NCI-H446 treated with DMSO at 0.1 percent for 48 hours (cell line): ENCODE measurements around the gene TNN.

Source experiments
- DNase-seq: peaks from one replicate; lab custom pipeline; 2025; lab: John Stamatoyannopoulos, UW

Gene TNN

DNA sequence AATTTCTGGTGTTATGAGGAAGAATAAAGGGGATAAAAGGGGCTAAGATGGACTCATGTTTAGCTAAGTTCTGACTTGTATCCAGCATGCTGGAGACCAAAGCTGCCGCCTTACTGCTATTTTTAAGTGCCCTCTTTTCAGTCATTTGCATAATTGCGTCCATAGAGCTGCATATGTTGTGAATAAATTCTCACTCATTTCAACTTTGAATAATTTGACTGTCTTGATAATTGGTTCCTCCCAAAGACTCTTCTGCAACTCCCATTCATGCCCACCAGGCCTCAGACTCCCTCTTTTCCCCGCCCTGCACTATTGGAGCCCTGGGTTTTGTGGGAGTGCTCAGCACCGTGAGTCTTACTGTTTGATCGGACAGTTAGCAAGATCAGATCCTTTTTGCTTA lies 79.9 kb downstream of the TNN start:
- no peak for DNase-seq

DNA sequence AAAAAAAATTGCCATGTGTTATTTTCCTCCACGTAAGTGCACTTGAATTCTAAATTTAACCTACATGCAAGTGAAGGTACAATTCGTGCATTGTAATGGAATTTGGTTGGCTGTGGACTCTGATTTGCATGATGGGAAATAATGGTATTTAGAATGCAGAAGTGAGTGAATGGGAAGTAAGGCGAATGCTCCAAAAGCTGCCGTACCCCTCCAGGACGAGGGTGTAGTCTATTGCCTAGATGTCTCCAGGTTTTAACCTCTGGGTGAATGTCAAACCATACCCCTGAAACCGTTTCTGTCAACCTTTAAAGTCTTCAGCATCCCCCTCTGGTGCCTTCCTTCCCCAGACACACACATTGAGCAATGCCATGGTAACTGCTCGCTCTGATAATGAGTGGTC lies 80.4 kb downstream of the TNN start:
- no peak for DNase-seq

DNA sequence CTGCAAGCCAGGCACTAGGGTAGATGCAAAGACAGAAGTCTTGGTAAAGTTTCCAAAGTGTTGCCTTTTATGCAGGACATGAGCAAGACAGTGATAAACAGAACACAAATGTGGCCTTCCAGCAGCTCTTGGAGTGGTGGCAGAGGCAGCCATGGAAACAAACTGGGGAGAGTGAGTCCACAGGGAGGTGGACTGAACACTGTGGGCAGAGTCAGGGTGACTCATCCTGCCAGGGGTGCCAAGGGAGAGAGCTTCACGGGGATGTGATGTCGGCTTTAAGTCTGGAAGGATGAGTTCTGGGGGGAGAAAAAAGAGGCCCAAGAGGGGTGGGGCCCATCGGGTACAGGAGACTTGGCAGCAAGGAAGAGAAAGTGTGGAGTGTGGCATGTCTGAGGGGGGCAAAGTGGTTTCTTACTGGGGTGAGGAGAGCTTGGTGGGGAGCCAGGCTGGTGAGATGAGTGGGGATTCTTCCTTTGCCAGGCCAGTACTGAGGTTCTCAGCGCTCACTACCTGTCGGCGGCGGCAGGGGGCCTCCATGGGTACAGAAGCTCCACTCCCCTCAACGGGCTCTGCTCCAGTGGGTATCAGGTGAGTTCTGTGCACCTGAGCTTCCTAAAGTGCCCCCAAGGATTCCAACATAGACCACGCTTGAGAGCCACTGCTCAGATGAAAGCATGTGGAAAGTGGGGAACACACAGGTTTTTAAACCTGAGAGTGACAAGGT lies 83.1 kb downstream of the TNN start:
- DNase-seq = no peak

DNA sequence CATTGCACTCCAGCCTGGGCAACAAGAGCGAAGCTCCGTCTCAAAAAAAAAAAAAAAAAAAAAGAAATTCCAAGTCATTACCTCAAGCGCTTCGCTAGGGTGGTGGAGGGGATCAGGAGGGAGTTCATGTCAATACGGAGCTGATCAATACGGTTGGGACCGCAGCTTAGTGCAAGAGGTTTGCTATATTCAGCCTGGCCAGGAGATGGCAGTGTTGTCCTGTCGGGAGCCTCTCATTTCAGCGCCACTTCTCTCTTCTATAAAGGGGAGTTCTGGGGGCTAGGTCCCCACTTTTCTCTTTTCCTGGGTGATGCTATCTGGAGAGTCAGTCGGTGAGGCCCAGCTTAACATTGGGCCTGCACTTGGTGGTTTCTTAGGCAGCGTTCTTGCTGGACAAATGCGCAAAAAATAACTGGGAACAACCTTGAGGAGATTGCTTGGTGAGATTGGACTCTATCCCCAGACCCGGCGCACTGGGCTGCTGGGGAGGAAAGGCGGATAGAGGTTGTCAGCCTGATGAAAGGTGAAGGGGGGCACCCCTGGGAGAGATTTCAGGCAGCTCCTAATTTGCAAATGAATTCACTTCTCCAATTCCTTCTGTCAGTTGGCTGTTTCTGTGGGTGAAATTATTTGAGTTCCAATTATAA lies 84.5 kb downstream of the TNN start:
- DNase-seq = peak; percentile 10

DNA sequence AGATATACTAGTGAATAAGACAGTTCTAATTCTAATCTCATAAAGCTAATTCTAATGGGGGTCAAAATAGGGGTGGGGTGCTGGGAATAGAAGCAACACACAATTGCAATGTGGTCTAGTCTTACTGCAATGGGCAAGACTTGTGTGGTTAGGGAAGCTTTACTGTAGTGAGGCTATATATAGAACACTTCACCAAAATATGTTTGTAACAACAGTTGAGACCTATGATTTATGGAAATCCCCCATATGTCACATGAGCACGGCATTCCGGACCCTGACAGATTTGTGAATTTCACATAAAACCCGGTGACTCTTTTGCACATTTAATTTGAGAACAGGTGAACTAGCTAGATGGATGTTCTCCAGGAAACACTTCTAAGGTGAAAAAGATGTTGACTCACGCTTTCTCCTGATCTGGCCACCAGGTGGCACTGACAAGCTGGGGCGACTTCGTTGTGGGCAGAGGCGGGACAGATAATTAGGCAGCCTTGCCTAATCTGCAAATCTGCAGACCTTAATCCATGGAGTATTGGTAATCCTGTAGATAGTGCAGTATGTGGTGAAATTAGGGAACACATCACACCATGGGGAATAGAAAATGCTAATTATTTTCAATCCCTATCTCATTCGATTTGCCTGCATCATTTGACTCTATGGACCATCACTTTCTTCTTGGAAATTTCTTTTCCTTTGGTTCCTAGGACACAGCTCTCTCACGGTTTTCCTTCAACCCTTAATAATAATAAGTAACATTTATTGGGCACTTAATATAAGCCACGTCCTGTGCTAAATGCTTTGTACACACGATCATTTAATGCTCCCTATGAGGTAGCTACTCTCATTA lies 87.2 kb downstream of the TNN start:
- peak; percentile 23 for DNase-seq

DNA sequence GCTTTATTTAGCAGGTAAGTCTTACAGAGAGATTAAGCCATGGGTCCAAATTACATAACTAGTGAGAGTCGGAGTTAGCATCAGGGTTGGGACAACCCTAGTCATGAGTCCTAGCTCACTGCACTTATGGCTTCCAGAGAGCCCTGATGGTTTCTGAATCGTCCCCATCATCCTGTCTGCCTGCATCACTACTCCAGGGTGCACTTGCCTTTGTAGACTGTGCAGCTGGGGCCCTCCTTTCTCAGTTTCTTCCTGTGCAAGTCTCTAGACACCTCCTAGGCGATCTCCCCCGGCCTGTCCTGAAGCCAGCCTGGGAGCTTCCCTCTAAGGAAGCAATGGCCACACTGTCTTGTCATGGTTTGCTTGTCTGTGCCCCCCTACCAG lies 87.8 kb downstream of the TNN start:
- DNase-seq = no peak

DNA sequence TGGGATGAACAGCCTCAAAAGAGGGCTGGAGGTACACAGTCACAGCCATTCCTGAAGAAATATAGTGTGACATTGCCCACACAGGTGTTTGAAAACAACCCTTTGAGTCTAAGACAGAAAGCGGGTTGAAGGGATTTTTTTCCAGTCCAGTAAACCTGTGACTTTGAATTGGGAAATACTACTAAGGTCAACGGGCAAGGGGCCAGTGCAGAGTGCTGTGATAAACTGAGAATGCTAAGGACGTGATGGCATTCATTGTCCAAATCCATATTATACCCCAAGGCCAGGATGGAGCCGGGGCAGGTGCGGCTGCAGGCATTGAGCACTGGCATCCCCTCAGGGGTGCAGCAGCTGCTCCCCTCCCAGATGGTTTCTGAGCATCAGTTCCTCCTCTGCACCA lies 88.3 kb downstream of the TNN start:
- DNase-seq = no peak

DNA sequence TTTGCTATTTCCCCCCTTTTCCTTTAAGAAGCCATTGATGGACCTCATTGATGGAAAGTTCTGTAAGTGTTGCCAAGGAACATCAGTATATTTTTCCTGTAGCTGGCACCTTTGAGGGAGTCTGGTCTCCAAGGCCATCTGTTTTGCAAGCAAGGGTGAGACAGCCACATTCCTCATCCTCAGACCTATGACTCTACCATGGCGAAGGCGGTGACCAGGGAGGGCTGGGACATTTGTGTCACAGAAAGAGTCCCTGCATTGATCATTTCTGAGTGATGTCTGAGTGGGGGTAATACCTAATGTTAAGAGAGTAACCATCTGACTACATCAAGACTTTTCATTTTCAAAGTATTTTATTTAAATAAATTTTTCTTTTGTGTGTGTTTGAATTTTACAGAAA lies 89.6 kb downstream of the TNN start:
- no peak for DNase-seq

DNA sequence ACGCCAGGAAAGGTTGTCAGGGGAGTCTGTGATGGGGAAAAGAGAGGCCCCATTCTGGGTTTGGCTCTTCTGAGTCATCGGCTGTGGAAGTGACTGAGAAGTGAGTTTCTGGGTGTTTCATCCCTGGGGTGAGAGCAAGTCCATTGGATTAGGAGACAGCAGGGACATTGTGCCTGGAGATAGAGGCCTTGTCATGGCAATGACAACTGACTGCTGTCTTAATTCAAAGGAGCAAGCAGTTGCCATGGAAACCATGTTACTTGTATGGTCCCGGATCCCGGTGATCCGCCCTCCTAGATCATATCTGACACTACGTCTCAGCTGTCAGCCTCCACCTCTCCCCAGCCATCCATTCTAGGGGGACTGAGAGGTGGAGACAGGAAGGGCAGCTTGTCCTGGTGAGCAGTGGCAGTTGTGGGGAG lies 90.5 kb downstream of the TNN start:
- DNase-seq = no peak

DNA sequence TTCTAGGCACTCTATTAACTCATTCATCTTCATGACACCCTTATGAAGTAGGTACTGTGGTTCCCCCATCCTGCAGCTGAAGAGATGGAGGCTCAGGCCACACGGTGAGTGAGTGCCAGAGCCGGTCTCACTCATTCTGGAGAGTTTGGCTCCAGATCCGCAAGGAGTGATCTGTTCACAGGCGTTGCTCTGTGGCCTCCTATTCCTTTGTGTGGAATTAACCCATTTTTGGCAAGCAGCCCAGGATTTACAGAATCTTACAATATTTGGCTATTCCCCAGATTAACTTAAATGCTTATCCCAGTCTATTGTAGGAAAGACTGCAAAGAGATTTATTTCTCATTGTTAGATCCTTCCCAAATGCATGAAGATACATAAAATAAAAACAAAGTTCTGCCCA lies 95.3 kb downstream of the TNN start:
- peak; percentile 87 for DNase-seq

DNA sequence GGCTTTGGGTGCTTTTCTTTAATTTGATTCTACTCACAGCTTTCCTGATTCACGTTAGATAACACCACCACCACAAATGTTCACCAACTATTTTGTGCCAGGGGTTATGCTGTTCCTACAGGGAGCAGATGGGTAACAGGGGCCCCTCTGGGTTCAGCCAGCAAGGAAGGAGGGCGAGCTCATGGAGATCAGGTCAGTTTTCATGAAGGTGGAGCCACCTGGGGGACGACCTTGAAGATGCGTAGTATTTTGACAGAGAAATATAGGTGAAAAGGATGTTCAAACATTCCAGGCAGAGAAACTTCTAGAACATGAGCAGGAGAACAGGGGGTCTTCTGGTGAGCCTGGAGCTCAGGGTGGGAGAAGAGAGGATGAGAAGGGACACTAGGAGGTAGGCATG lies 96.1 kb downstream of the TNN start:
- no peak for DNase-seq

DNA sequence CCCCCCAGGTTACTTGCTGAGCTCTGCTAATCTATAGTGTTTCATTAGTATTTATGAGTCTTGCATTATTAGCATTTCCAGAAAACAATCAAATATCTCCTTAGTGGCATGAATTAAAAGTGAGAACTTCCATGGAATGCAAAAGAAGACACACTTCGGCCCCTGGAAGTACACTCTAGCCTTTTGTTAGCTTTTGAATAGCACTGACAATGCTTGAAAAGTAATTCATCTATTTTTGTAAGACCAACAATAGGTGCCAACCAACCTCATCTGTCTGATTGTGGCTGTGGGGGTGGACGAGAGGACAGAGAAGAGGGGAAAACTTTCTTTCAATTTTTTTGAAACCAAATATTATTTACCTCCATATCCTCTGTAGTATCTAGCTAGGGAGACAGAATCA lies 97.1 kb downstream of the TNN start:
- DNase-seq = no peak

DNA sequence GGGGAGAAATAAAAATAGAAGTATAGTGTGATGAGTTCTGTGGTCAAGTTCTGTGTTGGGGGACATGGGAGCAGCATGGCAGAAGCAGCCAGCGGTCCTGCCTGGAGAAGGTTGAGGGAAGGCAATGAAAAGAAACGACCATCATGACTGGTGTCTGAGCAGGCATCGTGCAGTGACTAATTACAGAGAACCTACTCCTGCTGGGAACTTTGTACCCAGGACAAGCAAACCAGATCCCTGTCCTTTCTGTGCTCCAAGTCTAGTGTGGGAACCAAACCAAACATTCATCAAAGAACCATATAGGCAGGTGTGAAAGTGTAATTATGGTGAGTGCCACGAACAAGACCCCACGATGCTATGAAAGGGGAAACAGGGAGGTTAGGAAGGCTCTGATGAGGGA lies 99.1 kb downstream of the TNN start:
- DNase-seq = no peak

DNA sequence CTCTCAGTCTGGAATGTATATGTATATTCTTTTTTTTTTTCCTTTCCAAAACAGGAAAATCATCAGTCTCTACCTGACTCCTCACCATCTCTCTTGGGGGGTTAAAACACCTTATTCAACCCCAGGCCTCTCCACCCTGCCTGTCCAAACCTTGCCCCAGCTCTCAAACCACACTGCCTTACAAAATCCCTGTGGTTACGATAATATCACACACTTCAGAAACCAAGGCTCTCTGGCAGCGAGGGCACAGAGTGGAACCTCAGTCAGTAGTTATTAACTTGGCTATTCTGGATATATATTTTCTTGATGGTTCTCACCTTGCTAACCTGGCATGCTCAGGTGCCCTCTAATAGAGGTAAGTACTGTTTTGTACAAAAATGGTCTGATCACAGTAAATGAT lies 100.2 kb downstream of the TNN start:
- DNase-seq = no peak

DNA sequence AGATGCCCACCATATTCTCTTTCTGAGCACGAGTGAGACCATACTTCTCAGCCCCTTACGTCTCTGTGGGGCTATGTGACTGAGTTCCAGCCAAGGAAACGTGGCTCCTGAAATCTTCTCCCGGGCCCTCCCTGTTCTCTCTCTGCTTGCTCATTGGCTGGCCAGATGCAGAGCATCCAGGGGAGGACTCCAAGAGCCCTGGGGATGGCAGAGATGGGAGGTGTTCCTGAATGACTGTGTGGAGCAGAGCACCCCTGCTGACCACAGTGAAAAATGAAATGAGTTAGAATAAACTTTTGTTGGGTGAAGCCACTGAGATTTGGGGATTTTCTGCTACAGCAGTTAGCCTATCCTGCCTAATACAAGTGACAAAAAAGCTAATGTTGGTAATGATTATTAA lies 101.1 kb downstream of the TNN start:
- no peak for DNase-seq

DNA sequence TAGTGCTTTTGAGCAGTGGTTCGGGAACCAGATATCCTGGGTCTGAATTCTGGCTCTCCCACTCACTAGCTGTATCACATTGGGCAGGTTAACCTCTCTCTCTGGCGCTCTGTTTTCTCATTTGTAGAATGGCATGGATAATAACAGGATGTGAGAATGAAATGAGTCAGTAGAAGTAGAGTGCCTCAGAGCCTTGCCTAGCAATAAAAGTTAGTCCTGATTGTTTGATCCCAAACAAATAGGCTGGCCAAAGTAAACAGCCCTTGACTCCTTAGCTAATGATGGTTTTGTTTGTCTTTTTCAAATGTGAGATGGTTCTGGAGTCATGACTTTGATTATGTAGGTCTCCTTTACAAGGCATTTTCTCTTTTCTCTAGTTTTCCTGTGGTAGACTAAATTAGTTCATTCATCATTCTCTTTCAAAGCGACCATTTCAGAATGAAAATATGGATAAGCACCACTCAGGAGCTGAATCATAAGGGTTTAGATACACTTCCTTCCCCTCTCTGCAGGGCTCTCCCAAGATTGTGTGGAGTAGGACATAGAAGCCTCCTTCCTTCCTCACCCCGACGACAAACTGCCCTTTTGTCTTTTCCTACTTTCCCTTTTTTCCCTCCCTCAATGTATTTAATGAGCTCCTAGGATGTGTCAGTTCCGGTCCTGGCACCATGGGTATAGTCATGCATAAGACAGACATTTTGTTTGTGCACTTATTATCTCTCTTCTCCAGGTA lies 101.8 kb downstream of the TNN start:
- no peak for DNase-seq

DNA sequence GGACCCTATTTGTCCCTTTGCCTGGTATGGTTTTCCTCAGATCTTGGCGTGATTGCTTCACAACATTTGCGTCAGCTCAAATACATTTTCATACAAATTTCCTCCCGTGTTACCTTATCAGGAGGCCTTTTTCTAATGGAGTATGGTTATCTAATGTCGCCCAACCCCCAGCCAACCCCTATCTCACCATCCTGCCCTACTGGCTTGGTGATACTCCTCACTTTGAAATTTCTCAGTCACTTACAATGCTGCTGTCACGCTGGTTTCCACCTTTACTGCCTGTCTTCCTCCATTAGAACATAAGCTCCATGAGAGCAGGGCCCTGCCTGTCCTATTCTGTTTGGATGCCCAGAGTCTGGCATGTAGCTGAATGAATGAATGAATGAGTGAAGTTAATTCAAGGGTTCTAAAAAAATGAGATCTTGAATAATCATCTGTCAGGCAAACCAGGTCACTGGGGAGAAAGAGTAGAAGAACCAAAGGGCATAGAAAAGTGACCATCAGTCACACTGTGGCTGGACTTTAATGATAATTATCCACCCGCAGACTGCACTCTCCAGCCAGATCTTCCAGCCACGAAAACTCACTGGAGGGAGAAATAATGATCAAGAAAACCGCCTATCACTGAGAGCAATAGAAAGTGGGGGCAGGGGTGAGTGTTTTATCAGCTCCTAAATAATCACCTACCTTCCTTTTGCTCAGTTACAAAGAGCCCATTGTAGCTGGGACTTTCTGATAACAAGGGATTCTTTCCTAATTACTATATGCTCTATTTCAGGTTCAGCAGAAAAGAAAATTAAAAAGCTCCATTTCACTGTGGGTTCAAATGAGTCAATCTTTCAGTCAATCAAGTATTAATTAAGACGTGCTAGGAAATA lies 103.6 kb downstream of the TNN start:
- no peak for DNase-seq

DNA sequence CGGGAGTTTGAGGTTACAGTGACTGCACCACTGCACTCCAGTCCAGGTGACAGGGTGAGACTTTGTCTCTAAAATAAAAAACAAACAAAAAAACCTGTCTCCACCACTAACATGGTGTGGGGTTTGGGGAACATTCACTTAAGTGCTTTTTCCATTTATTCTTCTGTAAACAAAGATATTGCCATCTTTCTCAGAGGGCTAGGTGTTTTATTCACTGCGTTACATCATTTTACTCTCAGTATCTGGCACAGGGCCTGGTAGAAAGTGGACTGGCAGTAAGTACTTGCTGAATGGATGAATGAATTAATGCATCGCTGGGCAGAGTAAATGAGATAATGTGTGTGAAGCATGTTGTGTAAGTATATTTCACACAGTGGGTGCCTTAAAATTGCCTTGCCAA lies 104.9 kb downstream of the TNN start:
- peak; percentile 70 for DNase-seq

DNA sequence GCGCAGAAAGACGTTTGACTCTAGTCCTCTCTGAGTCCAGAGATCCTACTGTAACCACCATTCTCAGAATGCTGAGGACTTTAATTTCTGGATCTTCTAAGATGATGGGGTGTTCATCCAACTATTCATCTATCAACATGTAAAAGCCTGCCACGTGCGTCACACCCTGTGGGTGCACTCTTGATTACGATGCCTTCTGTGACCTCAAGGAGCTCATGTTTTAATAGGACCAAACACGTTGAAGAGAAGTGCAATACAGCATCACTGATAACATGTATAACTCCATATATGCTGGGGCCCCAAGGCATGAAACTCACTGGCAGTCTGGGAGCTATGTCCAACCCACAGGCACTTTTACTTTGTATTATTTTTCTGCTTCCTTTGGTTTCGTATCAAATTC lies 105.9 kb downstream of the TNN start:
- no peak for DNase-seq

DNA sequence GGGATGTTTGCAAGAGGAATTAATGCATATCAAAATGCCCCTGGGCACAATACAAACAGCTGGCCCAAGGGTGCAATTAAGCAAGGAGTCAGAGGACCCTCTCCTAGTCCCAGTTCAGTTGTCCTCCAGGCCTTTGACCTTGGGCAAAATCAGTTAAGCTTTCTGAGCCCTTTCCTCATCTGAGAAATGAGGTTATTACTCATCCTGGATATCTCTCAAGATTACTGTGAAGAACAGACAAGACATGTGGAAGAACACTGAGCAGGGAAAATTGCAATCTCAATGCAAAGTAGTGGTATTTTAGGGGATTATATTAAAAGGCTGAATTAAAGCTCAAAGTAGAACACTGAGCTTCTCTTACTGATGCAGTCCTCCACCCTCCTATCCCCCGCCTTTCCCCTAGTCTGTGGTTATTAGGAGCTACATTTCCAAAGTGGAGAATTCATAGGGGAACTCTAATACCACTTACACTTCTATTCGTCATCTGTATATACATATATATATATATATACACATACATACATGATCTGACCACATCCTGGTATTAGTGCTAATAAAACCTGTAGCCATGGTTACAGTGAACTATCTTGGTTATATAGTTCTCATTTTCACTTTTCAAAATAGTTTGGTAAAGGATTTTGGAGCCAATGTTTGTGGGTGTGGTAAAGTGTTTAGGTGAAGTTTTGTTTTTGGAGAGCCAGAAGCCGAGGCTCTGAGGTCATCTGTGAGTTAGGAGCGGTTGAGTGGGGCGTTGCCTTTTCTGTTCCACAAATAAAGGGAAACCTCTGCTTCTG lies 106.9 kb downstream of the TNN start:
- no peak for DNase-seq

DNA sequence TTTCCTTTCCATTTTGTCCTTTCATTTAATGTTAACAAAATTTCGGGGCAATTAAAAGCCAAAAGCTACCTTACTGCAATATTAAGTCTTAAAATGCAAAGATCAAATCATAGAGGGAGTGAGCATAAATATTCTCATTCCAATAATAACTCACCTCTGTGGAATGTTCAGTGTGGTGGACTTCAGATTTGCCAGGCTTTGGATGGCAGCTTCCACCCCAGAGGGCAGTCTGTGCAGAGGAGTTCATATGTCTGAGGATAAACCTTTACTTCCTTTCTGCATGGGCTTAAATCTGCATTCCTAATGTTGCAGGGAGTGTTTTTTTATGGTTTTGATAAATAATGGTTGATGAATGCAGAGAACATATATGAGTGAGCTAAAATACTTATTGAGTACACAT lies 108.6 kb downstream of the TNN start:
- DNase-seq = no peak
